HEK293 (cell line): ENCODE results near the gene ZIC3.

Experiments
- CTCF ChIA-PET: fragments of 350-600 bp; formaldehyde crosslinking; extraction: SDS; loops from one replicate; lab custom pipeline; 2021; ENCODE audit warnings: antibody characterized with exemption; lab: Yijun Ruan, JAX
- POLR2A ChIA-PET: fragments of 300-600 bp; formaldehyde crosslinking; extraction: SDS; loops from one replicate; lab custom pipeline; 2020; ENCODE audit warnings: antibody characterized with exemption, inconsistent platforms; lab: Yijun Ruan, JAX
- H3K27ac ChIP-seq: fragments of 200-500 bp; sonication (Bioruptor generic); 2 replicates; pipeline ENCODE4 v1.5.1; 2014; ENCODE audit warnings: low read depth, low read length, control low read depth, inconsistent platforms; ENCODE audit errors: extremely low read depth
- H3K36me3 ChIP-seq, 2 experiments: fragments of 200-500 bp in 1 of 2; sonication (Bioruptor generic) in 1 of 2; 1 replicate in 1 of 2; 2 replicates in 1 of 2; pipeline ENCODE4 v1.5.1; 2014 to 2017; ENCODE audit warnings: inconsistent platforms in 2 of 2, low read length in 2 of 2; ENCODE audit not compliant: control insufficient read depth in 2 of 2, insufficient read depth in 1 of 2
- H3K4me1 ChIP-seq: fragments of 200-500 bp; sonication (Bioruptor generic); 2 replicates; pipeline ENCODE4 v1.5.1; 2014; ENCODE audit warnings: mild to moderate bottlenecking, low read length, inconsistent platforms; ENCODE audit not compliant: control insufficient read depth, insufficient read depth
- H3K4me3 ChIP-seq: 2 replicates; pipeline ENCODE4 v1.5.1; 2011; ENCODE audit warnings: low read depth, mild to moderate bottlenecking, control low read depth, low read length, moderate library complexity
- H3K9me3 ChIP-seq: fragments of 200-500 bp; sonication (Bioruptor generic); 2 replicates; pipeline ENCODE4 v1.5.1; 2014; ENCODE audit warnings: low read depth, low read length, inconsistent platforms; ENCODE audit not compliant: control insufficient read depth, insufficient read depth
- AEBP2 ChIP-seq: fragments of 450-650 bp; formaldehyde crosslinking; IDR thresholded peaks from 2 replicates; pipeline ENCODE4 v1.5.1; 2016; ENCODE audit warnings: missing biosample characterization, missing genetic modification characterization, borderline replicate concordance
- GLI4 ChIP-seq: fragments of 450-650 bp; formaldehyde crosslinking; IDR thresholded peaks from 2 replicates; pipeline ENCODE4 v1.5.1; 2016; ENCODE audit warnings: missing biosample characterization, missing genetic modification characterization
- HIC1 ChIP-seq: fragments of 450-650 bp; formaldehyde crosslinking; IDR thresholded peaks from 2 replicates; pipeline ENCODE4 v1.5.1; 2016; ENCODE audit warnings: missing biosample characterization, missing genetic modification characterization
- KLF17 ChIP-seq: fragments of 450-650 bp; formaldehyde crosslinking; IDR thresholded peaks from 2 replicates; pipeline ENCODE4 v1.5.1; 2016; ENCODE audit warnings: missing biosample characterization, missing genetic modification characterization
- KLF9 ChIP-seq: fragments of 450-650 bp; formaldehyde crosslinking; IDR thresholded peaks from 2 replicates; pipeline ENCODE4 v1.5.1; 2016; ENCODE audit warnings: missing biosample characterization, missing genetic modification characterization, low read depth
- ZBTB8A ChIP-seq: fragments of 450-650 bp; formaldehyde crosslinking; IDR thresholded peaks from 2 replicates; pipeline ENCODE4 v1.5.1; 2016; ENCODE audit warnings: missing biosample characterization, missing genetic modification characterization
- ZFP3 ChIP-seq: fragments of 450-650 bp; formaldehyde crosslinking; IDR thresholded peaks from 2 replicates; pipeline ENCODE4 v1.5.1; 2016; ENCODE audit warnings: low read depth, missing biosample characterization, missing genetic modification characterization
- ZFP41 ChIP-seq: fragments of 450-650 bp; formaldehyde crosslinking; IDR thresholded peaks from 2 replicates; pipeline ENCODE4 v1.5.1; 2016; ENCODE audit warnings: missing biosample characterization, missing genetic modification characterization, borderline replicate concordance
- ZNF10 ChIP-seq: fragments of 450-650 bp; formaldehyde crosslinking; IDR thresholded peaks from 2 replicates; pipeline ENCODE4 v1.5.1; 2017; ENCODE audit warnings: missing biosample characterization, missing genetic modification characterization
- ZNF157 ChIP-seq: fragments of 450-650 bp; formaldehyde crosslinking; IDR thresholded peaks from 2 replicates; pipeline ENCODE4 v1.5.1; 2016; ENCODE audit warnings: missing biosample characterization, missing genetic modification characterization
- ZNF18 ChIP-seq: fragments of 450-650 bp; formaldehyde crosslinking; IDR thresholded peaks from 2 replicates; pipeline ENCODE4 v1.5.1; 2016; ENCODE audit warnings: missing biosample characterization, missing genetic modification characterization
- ZNF26 ChIP-seq: fragments of 450-650 bp; formaldehyde crosslinking; IDR thresholded peaks from 2 replicates; pipeline ENCODE4 v1.5.1; 2016; ENCODE audit warnings: missing biosample characterization, missing genetic modification characterization
- ZNF302 ChIP-seq: fragments of 450-650 bp; formaldehyde crosslinking; IDR thresholded peaks from 2 replicates; pipeline ENCODE4 v1.5.1; 2016; ENCODE audit warnings: missing biosample characterization, missing genetic modification characterization, low read depth
- ZNF341 ChIP-seq: fragments of 450-650 bp; formaldehyde crosslinking; IDR thresholded peaks from 2 replicates; pipeline ENCODE4; 2016; ENCODE audit warnings: low read depth, missing biosample characterization, missing genetic modification characterization
- ZNF426 ChIP-seq: fragments of 450-650 bp; formaldehyde crosslinking; IDR thresholded peaks from 2 replicates; pipeline ENCODE4 v1.5.1; 2017; ENCODE audit warnings: missing biosample characterization, missing genetic modification characterization, mild to moderate bottlenecking, inconsistent platforms, moderate library complexity
- ZNF510 ChIP-seq: fragments of 450-650 bp; formaldehyde crosslinking; IDR thresholded peaks from 2 replicates; pipeline ENCODE4 v1.5.1; 2018; ENCODE audit warnings: mild to moderate bottlenecking, missing genetic modification characterization, missing biosample characterization; ENCODE audit not compliant: insufficient replicate concordance
- ZNF544 ChIP-seq: fragments of 450-650 bp; formaldehyde crosslinking; IDR thresholded peaks from 2 replicates; pipeline ENCODE4 v1.5.0; 2017; ENCODE audit warnings: missing biosample characterization, missing genetic modification characterization
- ZNF548 ChIP-seq: fragments of 450-650 bp; formaldehyde crosslinking; IDR thresholded peaks from 2 replicates; pipeline ENCODE4 v1.5.1; 2016; ENCODE audit warnings: missing biosample characterization, missing genetic modification characterization
- ZNF560 ChIP-seq: fragments of 450-650 bp; formaldehyde crosslinking; IDR thresholded peaks from 2 replicates; pipeline ENCODE4 v1.5.1; 2017; ENCODE audit warnings: missing biosample characterization, missing genetic modification characterization, borderline replicate concordance
- ZNF624 ChIP-seq: fragments of 450-650 bp; formaldehyde crosslinking; IDR thresholded peaks from 2 replicates; pipeline ENCODE4 v1.5.1; 2017; ENCODE audit warnings: missing biosample characterization, missing genetic modification characterization
- ZNF629 ChIP-seq: fragments of 450-650 bp; formaldehyde crosslinking; IDR thresholded peaks from 2 replicates; pipeline ENCODE4 v1.5.1; 2017; ENCODE audit warnings: missing biosample characterization, missing genetic modification characterization
- ZNF670 ChIP-seq: fragments of 450-650 bp; formaldehyde crosslinking; IDR thresholded peaks from 2 replicates; pipeline ENCODE4 v1.5.1; 2016; ENCODE audit warnings: missing biosample characterization, missing genetic modification characterization, low read depth
- ZNF692 ChIP-seq: fragments of 450-650 bp; formaldehyde crosslinking; IDR thresholded peaks from 2 replicates; pipeline ENCODE4 v1.5.1; 2016; ENCODE audit warnings: missing biosample characterization, missing genetic modification characterization
- ZNF707 ChIP-seq: fragments of 450-650 bp; formaldehyde crosslinking; IDR thresholded peaks from 2 replicates; pipeline ENCODE4 v1.5.1; 2016; ENCODE audit warnings: missing biosample characterization, missing genetic modification characterization
- ZNF747 ChIP-seq: fragments of 450-650 bp; formaldehyde crosslinking; IDR thresholded peaks from 2 replicates; pipeline ENCODE4 v1.5.1; 2016; ENCODE audit warnings: missing biosample characterization, missing genetic modification characterization
- ZNF791 ChIP-seq: fragments of 450-650 bp; formaldehyde crosslinking; IDR thresholded peaks from 2 replicates; pipeline ENCODE4 v1.5.1; 2016; ENCODE audit warnings: missing biosample characterization, missing genetic modification characterization
- ZNF792 ChIP-seq: fragments of 450-650 bp; formaldehyde crosslinking; IDR thresholded peaks from 2 replicates; pipeline ENCODE4 v1.5.1; 2016; ENCODE audit warnings: missing biosample characterization, missing genetic modification characterization

The ZIC3 gene

GRCh38 chrX:137568741-137569469 lies 3.0 kb downstream of the ZIC3 start:
- Histone ChIP-seq H3K27ac (no peak overlapping the region), H3K4me1 (no peaks in the 10 kb centered on the region), H3K36me3 (peaks cover 0 to 12% of the 10 kb centered on the region in 2 experiments; a peak in 1 of 3 replicates)
- POLR2A ChIA-PET = interaction anchor here (0.6 kb wide), 1 partner anchor 212 kb away, joined by 3 read pairs; no protein-coding TSS in a partner anchor
- TF ChIP-seq ZNF548 (no peak), ZNF560 (tag by site-specific recombination) (no peak), GLI4 (tag by site-specific recombination) (no peak), KLF9 (tag by site-specific recombination) (no peak), ZNF544 (tag by site-specific recombination) (no peak), ZNF426 (tag by site-specific recombination) (no peak), ZNF157 (tag by site-specific recombination) (no peak), ZNF26 (no peak), ZNF707 (tag by site-specific recombination) (no peak), KLF17 (no peak), ZNF302 (no peak), ZNF629 (tag by site-specific recombination) (no peak), ZNF792 (tag by site-specific recombination) (no peak), ZBTB8A (no peak), ZFP3 (tag by site-specific recombination) (no peak)
- TF ChIP-seq, all 188 proteins: peak for 0
- Histone ChIP-seq H3K9me3 (no peaks in the 10 kb centered on the region), H3K4me3 (peak overlapping the region; percentile 12)
- CTCF ChIA-PET = no interaction called here

- peaks cover 0 to 12% of the 10 kb centered on the region in 2 experiments; a peak in 1 of 3 replicates for H3K36me3 ChIP-seq
- peak overlapping the region; percentile 10 for H3K4me3 ChIP-seq
- POLR2A ChIA-PET = no interaction called here
- CTCF ChIA-PET = no interaction called here
- no peaks in the 10 kb centered on the region for H3K9me3 ChIP-seq
- H3K4me1 ChIP-seq = no peaks in the 10 kb centered on the region
- no peak overlapping the region for H3K27ac ChIP-seq
- TF ChIP-seq HIC1 (tag by site-specific recombination) = no peak
- TF ChIP-seq ZNF18 (tag by site-specific recombination) = no peak
- TF ChIP-seq ZNF747 (tag by site-specific recombination) = no peak
- no peak for TF ChIP-seq ZNF624 (tag by site-specific recombination)
- TF ChIP-seq ZNF341 (tag by site-specific recombination) = no peak
- TF ChIP-seq AEBP2 (tag by site-specific recombination) = no peak
- TF ChIP-seq ZNF791 = no peak
- TF ChIP-seq ZNF692 (tag by site-specific recombination) = no peak
- TF ChIP-seq ZFP41 (tag by site-specific recombination) = no peak
- no peak for TF ChIP-seq ZNF510 (tag by site-specific recombination)
- TF ChIP-seq ZNF670 (tag by site-specific recombination) = no peak
- no peak for TF ChIP-seq ZNF10 (tag by site-specific recombination)
These were observed 3.6 kb downstream of the ZIC3 start for GRCh38 chrX:137569470-137569891.
